Measurements from ENCODE around the gene SLC16A6. TPM values are rescaled to one million over a fixed set of nuclear protein-coding genes. Genes with fewer than 3 reads are reported as not detected.
A peak's percentile ranks its signal among the peaks of the same experiment; 100 is the strongest.

The SLC16A6 gene
- total and polyA plus RNA-seq, 10 donors: 1.5 to 8.7 (median 5.9) TPM

DNA sequence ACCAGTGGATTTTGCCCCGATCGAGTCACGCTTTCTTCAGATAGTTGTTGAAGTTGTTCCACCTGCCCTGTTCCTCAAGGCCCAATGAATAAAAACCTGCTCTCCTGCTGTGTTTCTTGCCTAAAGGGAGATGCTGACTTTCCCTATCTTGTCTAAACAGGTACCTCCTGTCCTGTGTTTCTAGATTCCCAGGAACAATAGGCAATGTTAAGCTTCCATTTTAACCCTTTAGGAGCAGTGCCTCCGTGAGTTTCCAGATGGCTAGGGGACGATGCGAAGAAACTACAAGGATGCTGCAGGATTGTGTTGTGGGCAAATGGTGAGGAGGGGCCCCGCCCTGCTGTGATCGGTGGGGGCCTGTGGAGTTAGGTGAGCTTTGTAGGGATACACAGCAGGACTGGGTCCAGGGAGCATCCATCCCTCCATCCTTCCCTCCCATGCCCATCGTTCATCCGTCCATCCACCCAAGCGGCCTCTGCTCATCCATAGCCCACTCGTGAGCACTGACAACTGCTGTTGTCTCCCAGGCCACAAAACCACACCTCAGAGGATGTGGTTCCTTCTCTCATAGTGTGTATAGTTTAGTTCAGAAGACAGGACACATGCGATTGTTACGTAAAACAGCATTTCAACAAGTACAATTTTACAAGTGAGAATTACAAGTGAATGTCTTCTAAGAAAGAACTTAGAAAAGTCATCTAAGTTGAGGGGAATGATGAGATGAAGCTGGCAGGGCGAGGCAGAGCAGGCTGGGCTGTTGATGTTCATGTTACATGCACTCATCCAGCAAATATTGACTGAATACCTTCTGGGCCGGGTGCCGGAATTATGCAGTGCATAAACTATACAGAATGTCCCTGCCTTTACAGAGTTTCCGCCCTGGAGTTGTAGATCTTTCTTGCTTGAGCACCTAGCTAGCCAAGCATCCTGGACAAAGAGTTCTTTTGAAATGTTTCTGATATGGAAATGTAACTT is 5.6 kb upstream of the SLC16A6 start:
- Histone ChIP-seq H3K36me3 (no peaks in the 10 kb centered on the region), H3K27ac (peak overlapping the region; percentile 38 to 90 (median 84)), H3K4me1 (peaks cover 0 to 76% (median 44%) of the 10 kb centered on the region in 6 donors), H3K9me3 (no peaks in the 10 kb centered on the region), H3K4me3 (peak overlapping the region in 2 of 8 donors; percentile 10 to 41), H3K27me3 (replicated peaks in 1 of 7) (peaks cover 0 to 14% (median 0%) of the 10 kb centered on the region in 7 donors)
- intact Hi-C loops (cut with DNase I; ENCODE audit: low total_unique reads): loop anchor here (10.0 kb wide), 1 partner anchor 48 kb away; no protein-coding TSS in a partner anchor
- WGBS, 5 donors: 66 to 78% (median 70%) methylated on average over 18 of the region's 18 CpGs
- peak; percentile 80 for DNase-seq
- TF ChIP-seq POLR2A (IDR thresholded peaks at IDR 0.05) (no peak), POLR2AphosphoS5 (IDR thresholded peaks at IDR 0.05) (peak in 1 of 3 donors; percentile 80)

DNA sequence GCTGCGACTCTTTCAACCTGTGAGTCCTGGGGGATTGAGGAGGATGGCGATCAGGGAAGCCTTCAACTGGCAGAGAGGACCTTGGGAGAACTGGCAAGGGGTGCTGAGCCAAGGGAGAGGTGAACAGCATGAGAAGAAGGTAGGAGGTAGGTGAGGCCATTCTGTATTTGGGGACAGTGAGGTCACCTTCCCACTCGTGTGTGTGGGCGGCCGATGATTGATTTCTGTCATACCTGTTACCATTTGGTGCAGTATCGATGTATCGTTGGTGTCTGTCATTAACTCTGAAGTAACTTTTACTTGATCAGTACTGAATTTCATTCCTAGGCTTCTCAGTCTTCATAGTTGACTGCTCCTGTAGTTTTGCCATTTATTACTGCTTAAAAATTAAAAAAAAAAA is 4.2 kb upstream of the SLC16A6 start:
- WGBS, 5 donors: 86 to 91% (median 88%) methylated on average over 7 of the region's 7 CpGs
- Histone ChIP-seq H3K4me1 (peaks cover 0 to 81% (median 45%) of the 10 kb centered on the region in 6 donors), H3K27me3 (replicated peaks in 1 of 7) (peaks cover 0 to 28% (median 0%) of the 10 kb centered on the region in 7 donors), H3K9me3 (no peaks in the 10 kb centered on the region), H3K4me3 (no peak overlapping the region), H3K27ac (peak overlapping the region in 2 of 8 donors; percentile 98 to 100), H3K36me3 (no peaks in the 10 kb centered on the region)
- TF ChIP-seq, protein P1, sequence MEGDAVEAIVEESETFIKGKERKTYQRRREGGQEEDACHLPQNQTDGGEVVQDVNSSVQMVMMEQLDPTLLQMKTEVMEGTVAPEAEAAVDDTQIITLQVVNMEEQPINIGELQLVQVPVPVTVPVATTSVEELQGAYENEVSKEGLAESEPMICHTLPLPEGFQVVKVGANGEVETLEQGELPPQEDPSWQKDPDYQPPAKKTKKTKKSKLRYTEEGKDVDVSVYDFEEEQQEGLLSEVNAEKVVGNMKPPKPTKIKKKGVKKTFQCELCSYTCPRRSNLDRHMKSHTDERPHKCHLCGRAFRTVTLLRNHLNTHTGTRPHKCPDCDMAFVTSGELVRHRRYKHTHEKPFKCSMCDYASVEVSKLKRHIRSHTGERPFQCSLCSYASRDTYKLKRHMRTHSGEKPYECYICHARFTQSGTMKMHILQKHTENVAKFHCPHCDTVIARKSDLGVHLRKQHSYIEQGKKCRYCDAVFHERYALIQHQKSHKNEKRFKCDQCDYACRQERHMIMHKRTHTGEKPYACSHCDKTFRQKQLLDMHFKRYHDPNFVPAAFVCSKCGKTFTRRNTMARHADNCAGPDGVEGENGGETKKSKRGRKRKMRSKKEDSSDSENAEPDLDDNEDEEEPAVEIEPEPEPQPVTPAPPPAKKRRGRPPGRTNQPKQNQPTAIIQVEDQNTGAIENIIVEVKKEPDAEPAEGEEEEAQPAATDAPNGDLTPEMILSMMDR (IDR thresholded peaks at IDR 0.05 in 8 of 11, conservative IDR thresholded peaks at IDR 0.05 in 3 of 11): no peak
- TF ChIP-seq POLR2A (IDR thresholded peaks at IDR 0.05) (no peak), POLR2AphosphoS5 (IDR thresholded peaks at IDR 0.05) (no peak)
- no peak for DNase-seq
- intact Hi-C loops (cut with DNase I; ENCODE audit: low total_unique reads): loop anchor here (10.0 kb wide), 1 partner anchor 50 kb away; no protein-coding TSS in a partner anchor

DNA sequence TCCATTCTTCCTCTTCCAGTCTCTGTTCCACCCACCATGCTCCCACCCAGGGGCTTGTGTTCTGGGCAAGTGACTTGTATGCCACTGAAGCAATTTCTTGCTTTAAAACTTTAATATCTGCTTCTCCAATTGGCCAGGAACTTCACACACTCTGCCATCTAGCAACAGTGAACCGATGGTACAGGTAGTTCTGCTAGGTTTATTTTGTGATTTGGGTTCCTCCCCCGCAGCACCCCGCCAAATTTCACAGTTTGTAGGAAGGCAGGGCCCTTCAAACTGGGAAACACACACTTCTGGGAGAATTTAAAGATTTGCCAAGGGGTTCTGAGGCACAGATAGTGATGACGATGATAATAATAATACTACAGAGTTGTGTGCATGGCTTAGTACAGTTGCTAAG is 3.7 kb upstream of the SLC16A6 start:
- no peaks in the 10 kb centered on the region for H3K9me3 ChIP-seq
- H3K36me3 ChIP-seq: no peaks in the 10 kb centered on the region
- H3K27me3 ChIP-seq (replicated peaks in 1 of 7): peaks cover 0 to 28% (median 0%) of the 10 kb centered on the region in 7 donors
- intact Hi-C loops (cut with DNase I; ENCODE audit: low total_unique reads): loop anchor here (10.0 kb wide), 1 partner anchor 50 kb away; no protein-coding TSS in a partner anchor
- no peak for DNase-seq
- H3K4me3 ChIP-seq: no peak overlapping the region
- peak overlapping the region in 2 of 8 donors; percentile 98 to 100 for H3K27ac ChIP-seq
- WGBS, 5 donors: 87 to 98% (median 93%) methylated on average over 4 of the region's 4 CpGs
- TF ChIP-seq POLR2AphosphoS5 (IDR thresholded peaks at IDR 0.05) (no peak), POLR2A (IDR thresholded peaks at IDR 0.05) (no peak)
- TF ChIP-seq, protein P1 (IDR thresholded peaks at IDR 0.05 in 8 of 11, conservative IDR thresholded peaks at IDR 0.05 in 3 of 11): no peak
- peaks cover 2 to 86% (median 50%) of the 10 kb centered on the region in 6 donors for H3K4me1 ChIP-seq

DNA sequence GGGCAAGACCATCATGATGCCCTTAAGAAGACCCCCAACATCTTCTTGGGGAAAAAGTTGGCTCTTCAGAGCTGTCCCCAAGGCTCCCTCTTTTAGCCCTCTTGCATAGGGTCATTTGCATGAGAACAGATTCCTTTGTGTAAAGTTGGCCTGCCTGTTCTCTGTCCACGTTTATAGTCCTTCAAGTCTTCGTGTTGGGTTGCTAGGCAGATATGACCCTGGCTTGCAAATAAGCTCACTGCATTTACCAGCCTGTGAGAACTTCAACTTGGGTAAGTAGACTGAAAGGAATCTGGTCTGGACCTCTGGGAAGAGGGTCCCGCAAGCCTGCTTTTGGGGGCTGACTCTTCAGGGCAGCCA is 3.2 kb upstream of the SLC16A6 start:
- WGBS, 5 donors: 82 to 96% (median 85%) methylated on average over 3 of the region's 3 CpGs
- Histone ChIP-seq H3K9me3 (no peaks in the 10 kb centered on the region), H3K4me3 (no peak overlapping the region), H3K4me1 (peaks cover 6 to 90% (median 54%) of the 10 kb centered on the region in 6 donors), H3K27me3 (replicated peaks in 1 of 7) (peaks cover 0 to 28% (median 0%) of the 10 kb centered on the region in 7 donors), H3K36me3 (no peaks in the 10 kb centered on the region), H3K27ac (peak overlapping the region in 2 of 8 donors; percentile 98 to 100)
- no peak for DNase-seq
- TF ChIP-seq POLR2AphosphoS5 (IDR thresholded peaks at IDR 0.05): no peak
- no peak for TF ChIP-seq POLR2A (IDR thresholded peaks at IDR 0.05)
- TF ChIP-seq, protein P1 (IDR thresholded peaks at IDR 0.05 in 8 of 11, conservative IDR thresholded peaks at IDR 0.05 in 3 of 11): no peak
- intact Hi-C loops (cut with DNase I; ENCODE audit: low total_unique reads): loop anchor here (10.0 kb wide), 1 partner anchor 51 kb away; no protein-coding TSS in a partner anchor

Measured in spleen (tissue), 11 donors.